Endothelial cell of umbilical vein (primary cell): ENCODE data around the gene TYK2. TPM values are rescaled to one million over a fixed set of nuclear protein-coding genes. Genes with fewer than 3 reads are reported as not detected.
A peak's percentile ranks its signal among the peaks of the same experiment; 100 is the strongest.

ENCODE experiments used
- BruUV-seq: library from RNA; stranded (reverse); fragments of 400-500 nt; replicated peaks from 2 replicates; lab custom pipeline; 2021; lab: Mats Ljungman, UMichigan
- CTCF ChIA-PET: fragments of 300-600, 350-600 bp; sonication (Branson Sonifier 250); formaldehyde crosslinking; loops from one replicate; lab custom pipeline; 2021; ENCODE audit warnings: antibody characterized with exemption, inconsistent platforms; lab: Charles Lee
- POLR2A ChIA-PET: fragments of 300-600, 350-600 bp; sonication (Branson Sonifier 250); formaldehyde crosslinking; loops from one replicate; lab custom pipeline; 2021; ENCODE audit warnings: antibody characterized with exemption, inconsistent platforms; lab: Charles Lee
- DNase-seq: peaks from one replicate; pipeline ENCODE4 v3.0.0-alpha.2; 2011; ENCODE audit warnings: low read depth, low spot score
- FAIRE-seq: peaks from 2 replicates; lab custom pipeline; 2011; peaks lifted over from hg19 to GRCh38; lab: Jason Lieb, UNC
- H2AFZ ChIP-seq: 2 replicates; pipeline ENCODE4 v1.6.0; 2012; ENCODE audit warnings: low read depth, low read length, control low read depth, inconsistent platforms
- H3K27ac ChIP-seq: 2 replicates; pipeline ENCODE4 v1.5.1; 2011; ENCODE audit warnings: low read depth, mild to moderate bottlenecking, control low read depth, low read length, moderate library complexity; ENCODE audit not compliant: insufficient read depth
- H3K27me3 ChIP-seq, 2 experiments: 2 replicates each; pipeline versions ENCODE4 v1.6.0 to v1.6.1; 2011; ENCODE audit warnings: low read length in 2 of 2, mixed read lengths in 1 of 2; ENCODE audit not compliant: control insufficient read depth in 2 of 2, insufficient read depth in 2 of 2
- H3K36me3 ChIP-seq, 2 experiments: 2 replicates in 1 of 2; 3 replicates in 1 of 2; pipeline ENCODE4 v1.5.1; 2011; ENCODE audit warnings: low read length in 2 of 2, mild to moderate bottlenecking in 1 of 2, moderate library complexity in 1 of 2; ENCODE audit not compliant: control insufficient read depth in 2 of 2, insufficient read depth in 2 of 2; ENCODE audit errors: extremely low read depth in 1 of 2
- H3K4me1 ChIP-seq: 3 replicates; pipeline ENCODE4 v1.5.1; 2011; ENCODE audit warnings: mild to moderate bottlenecking, low read length; ENCODE audit not compliant: control insufficient read depth, insufficient read depth; ENCODE audit errors: extremely low read depth
- H3K4me2 ChIP-seq: 2 replicates; pipeline ENCODE4 v1.6.1; 2011; ENCODE audit warnings: low read length, control low read depth, mixed read lengths; ENCODE audit not compliant: insufficient read depth
- H3K4me3 ChIP-seq, 3 experiments: fragments of 200-600 bp in 1 of 3; sonication (generic), shearing (Covaris generic) in 1 of 3; replicated peaks in 1 of 3; 2 replicates each; pipeline ENCODE4 v1.5.1; 2011 to 2016; ENCODE audit warnings: control low read depth in 3 of 3, low read length in 3 of 3, mild to moderate bottlenecking in 2 of 3, inconsistent platforms in 1 of 3, low read depth in 1 of 3, moderate library complexity in 1 of 3; ENCODE audit not compliant: insufficient read depth in 1 of 3
- H3K79me2 ChIP-seq: 2 replicates; pipeline ENCODE4 v1.6.0; 2012; ENCODE audit warnings: low read length, inconsistent platforms; ENCODE audit not compliant: control insufficient read depth, insufficient read depth
- H3K9ac ChIP-seq: replicated peaks from 2 replicates; pipeline ENCODE3; 2011; ENCODE audit warnings: low read length, control low read depth; ENCODE audit not compliant: insufficient read depth; ENCODE audit errors: extremely low read depth
- H3K9me1 ChIP-seq: replicated peaks from 3 replicates; pipeline ENCODE4 v1.6.0; 2011; ENCODE audit warnings: mild to moderate bottlenecking, low read length; ENCODE audit not compliant: control insufficient read depth, insufficient read depth; ENCODE audit errors: extremely low read depth
- H3K9me3 ChIP-seq: replicated peaks from 2 replicates; pipeline ENCODE4 v1.5.1; 2012; ENCODE audit warnings: low read length, inconsistent platforms; ENCODE audit not compliant: control insufficient read depth, insufficient read depth
- H4K20me1 ChIP-seq: replicated peaks from 2 replicates; pipeline ENCODE3; 2011; ENCODE audit warnings: mild to moderate bottlenecking, low read length; ENCODE audit not compliant: control insufficient read depth, insufficient read depth; ENCODE audit errors: extremely low read depth
- EZH2 ChIP-seq: IDR thresholded peaks from 2 replicates; pipeline ENCODE4 v1.6.1; 2012; ENCODE audit warnings: borderline replicate concordance, low read depth, mild to moderate bottlenecking, moderate library complexity, low read length, inconsistent platforms; ENCODE audit not compliant: severe bottlenecking
- FOS ChIP-seq: IDR thresholded peaks from 2 replicates; pipeline ENCODE4 v1.6.1; 2011; ENCODE audit warnings: mild to moderate bottlenecking, low read length, moderate library complexity, borderline replicate concordance; ENCODE audit not compliant: insufficient read depth
- GATA2 ChIP-seq: IDR thresholded peaks from 2 replicates; pipeline ENCODE4 v1.7.0; 2011; ENCODE audit warnings: low read depth, mild to moderate bottlenecking, moderate library complexity, mixed read lengths, low read length; ENCODE audit not compliant: insufficient read length, insufficient read depth
- JUN ChIP-seq: IDR thresholded peaks from 2 replicates; pipeline ENCODE4 v1.6.1; 2011; ENCODE audit warnings: borderline replicate concordance, low read depth; ENCODE audit not compliant: insufficient read length, insufficient read depth
- MYC ChIP-seq: IDR thresholded peaks from one replicate; pipeline ENCODE4 v1.6.1; 2011; ENCODE audit warnings: mild to moderate bottlenecking, low read depth, low read length
- POLR2A ChIP-seq: IDR thresholded peaks from 2 replicates; pipeline ENCODE4 v1.6.1; 2012; ENCODE audit warnings: low read depth, mild to moderate bottlenecking, control low read depth, low read length
- POLR2AphosphoS5 ChIP-seq: IDR thresholded peaks from 2 replicates; pipeline ENCODE4 v1.6.1; 2012; ENCODE audit warnings: low read depth, mild to moderate bottlenecking, control low read depth, low read length, moderate library complexity; ENCODE audit not compliant: insufficient read depth
- dilution Hi-C: fragments of 300-500 bp; cut with MboI; formaldehyde crosslinking; loops from one replicate; pipeline ENCODE4 v1.15.0; 2019; ENCODE audit warnings: low sequenced_read_pairs; ENCODE audit not compliant: extremely low pct_ligation_motif_present
- intact Hi-C: fragments of 100-400 bp; cut with micrococcal nuclease; formaldehyde crosslinking; loops from one replicate; pipeline ENCODE4 v1.10.0; 2022
- polyA plus RNA-seq, 4 experiments: library from polyadenylated mRNA; depleted of rRNA in 3 of 4; stranded (reverse) in 3 of 4; unstranded in 1 of 4; fragments of >200 nt; gene quantifications; 2 replicates each; pipeline versions ENCODE4 v1.2.1 to v1.2.3, GENCODE V29; 2011 to 2012; ENCODE audit warnings: missing spikeins in 1 of 4
- total RNA-seq: library from RNA; stranded (reverse); gene quantifications from 2 replicates; pipeline ENCODE4 v1.2.3, GENCODE V29; 2021
- TF ChIP-seq, protein P1 (sequence below): IDR thresholded peaks from 2 replicates; pipeline ENCODE4 v1.6.1; 2011; ENCODE audit not compliant: insufficient read depth, insufficient read length
- TF ChIP-seq, protein P2 (sequence below), 2 donors: IDR thresholded peaks; 1 replicate in 1 of 2; 2 replicates in 1 of 2; pipeline ENCODE4 v1.5.1; 2011; ENCODE audit warnings: low read length in 2 of 2, mild to moderate bottlenecking in 2 of 2, moderate library complexity in 2 of 2, control low read depth in 1 of 2, inconsistent platforms in 1 of 2, low read depth in 1 of 2; ENCODE audit not compliant: insufficient read depth in 1 of 2; ENCODE audit errors: extremely low read depth in 1 of 2

The TYK2 gene
- total and polyA plus RNA-seq, 2 donors (not counting 3 experiments of a cell fraction or from before 2014, with no cell fraction given): 92.9 to 138 TPM

DNA sequence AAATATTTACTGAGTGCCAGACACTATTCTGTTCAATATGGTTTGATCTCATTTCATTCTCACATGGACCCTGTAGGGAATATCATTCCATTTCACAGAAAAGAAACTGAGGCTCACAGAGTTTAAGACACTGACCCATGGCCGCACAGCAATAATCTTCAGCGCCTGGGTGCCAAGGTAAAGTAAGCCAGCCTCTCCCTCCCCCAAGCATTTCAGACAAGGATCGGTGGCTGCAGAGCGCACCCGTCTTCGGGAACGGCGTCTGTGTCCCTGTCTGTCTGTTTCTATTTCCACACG lies 35.7 kb upstream of the TYK2 start:
- POLR2A ChIA-PET: no interaction called here
- H3K4me2 ChIP-seq: peak overlapping the region; percentile 42

More for the DNA sequence above, 35.7 kb upstream of the TYK2 start:
- intact Hi-C loops (loop anchor here (1.0 to 5.0 kb wide), 2 partner anchors 13 to 151 kb away; partner anchors contain the start of genes CDC37, CDKN2D and KRI1), dilution Hi-C loops (no loop called here)
- BruUV-seq: no TSS peak
- Histone ChIP-seq H4K20me1 (no peaks in the 10 kb centered on the region), H3K4me1 (peaks cover 14% of the 10 kb centered on the region), H3K9ac (peak overlapping the region; percentile 13), H3K9me3 (no peaks in the 10 kb centered on the region), H3K79me2 (no peaks in the 10 kb centered on the region), H3K27me3 (peaks cover 28 to 32% of the 10 kb centered on the region in 2 experiments), H3K27ac (no peak overlapping the region), H3K9me1 (no peaks in the 10 kb centered on the region), H3K36me3 (no peaks in the 10 kb centered on the region), H2AFZ (peak overlapping the region; percentile 82), H3K4me3 (peak overlapping the region; percentile 4 to 44 (median 25))
- no peak for FAIRE-seq
- CTCF ChIA-PET: interaction anchor here (0.8 to 7.5 kb wide), 13 partner anchors 10 to 160 kb away, joined by 3 to 108 read pairs (median 5); partner anchors contain the start of genes CDC37, ICAM1 and ICAM5
- TF ChIP-seq GATA2: no peak
- no peak for TF ChIP-seq FOS
- no peak for TF ChIP-seq POLR2A
- TF ChIP-seq, protein P1, sequence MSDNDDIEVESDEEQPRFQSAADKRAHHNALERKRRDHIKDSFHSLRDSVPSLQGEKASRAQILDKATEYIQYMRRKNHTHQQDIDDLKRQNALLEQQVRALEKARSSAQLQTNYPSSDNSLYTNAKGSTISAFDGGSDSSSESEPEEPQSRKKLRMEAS: no peak
- TF ChIP-seq EZH2: no peak
- no peak for TF ChIP-seq MYC
- no peak for TF ChIP-seq JUN
- TF ChIP-seq, protein P2, sequence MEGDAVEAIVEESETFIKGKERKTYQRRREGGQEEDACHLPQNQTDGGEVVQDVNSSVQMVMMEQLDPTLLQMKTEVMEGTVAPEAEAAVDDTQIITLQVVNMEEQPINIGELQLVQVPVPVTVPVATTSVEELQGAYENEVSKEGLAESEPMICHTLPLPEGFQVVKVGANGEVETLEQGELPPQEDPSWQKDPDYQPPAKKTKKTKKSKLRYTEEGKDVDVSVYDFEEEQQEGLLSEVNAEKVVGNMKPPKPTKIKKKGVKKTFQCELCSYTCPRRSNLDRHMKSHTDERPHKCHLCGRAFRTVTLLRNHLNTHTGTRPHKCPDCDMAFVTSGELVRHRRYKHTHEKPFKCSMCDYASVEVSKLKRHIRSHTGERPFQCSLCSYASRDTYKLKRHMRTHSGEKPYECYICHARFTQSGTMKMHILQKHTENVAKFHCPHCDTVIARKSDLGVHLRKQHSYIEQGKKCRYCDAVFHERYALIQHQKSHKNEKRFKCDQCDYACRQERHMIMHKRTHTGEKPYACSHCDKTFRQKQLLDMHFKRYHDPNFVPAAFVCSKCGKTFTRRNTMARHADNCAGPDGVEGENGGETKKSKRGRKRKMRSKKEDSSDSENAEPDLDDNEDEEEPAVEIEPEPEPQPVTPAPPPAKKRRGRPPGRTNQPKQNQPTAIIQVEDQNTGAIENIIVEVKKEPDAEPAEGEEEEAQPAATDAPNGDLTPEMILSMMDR (IDR thresholded peaks at IDR 0.05; ENCODE audit: extremely low read depth in 1 of 2, insufficient read depth in 1 of 2, low read depth in 1 of 2, low read length in 2 of 2): no peak
- no peak for TF ChIP-seq POLR2AphosphoS5
- no peak for DNase-seq
